SK-N-SH (cell line): ENCODE measurements around the gene SURF4.

ENCODE experiments used
- EP300 ChIP-seq, 2 experiments: IDR thresholded peaks; 2 replicates each; pipeline versions ENCODE4 v1.4.0 to v1.6.1; 2012; ENCODE audit warnings: borderline replicate concordance in 1 of 2, low read depth in 1 of 2, low read length in 1 of 2
- EZH2phosphoT487 ChIP-seq: fragments of 200-600 bp; sonication (generic); IDR thresholded peaks from 2 replicates; pipeline ENCODE4 v1.6.1; 2017; ENCODE audit warnings: low read depth, mixed run types, mild to moderate bottlenecking, antibody characterized with exemption, moderate library complexity, borderline replicate concordance
- FOSL2 ChIP-seq: IDR thresholded peaks from 2 replicates; pipeline ENCODE4 v1.4.0; 2012; ENCODE audit warnings: low read depth, mild to moderate bottlenecking, moderate library complexity, borderline replicate concordance
- RAD21 ChIP-seq: IDR thresholded peaks from 2 replicates; pipeline ENCODE4 v1.6.1; 2012; ENCODE audit warnings: mild to moderate bottlenecking, low read length
- RCOR1 ChIP-seq: fragments of 150-350 bp; IDR thresholded peaks from 2 replicates; pipeline ENCODE4 v1.6.1; 2017; ENCODE audit warnings: antibody characterized with exemption, low read length
- TEAD4 ChIP-seq: IDR thresholded peaks from 2 replicates; pipeline ENCODE4 v1.4.0; 2012; ENCODE audit warnings: mild to moderate bottlenecking, borderline replicate concordance; ENCODE audit not compliant: insufficient read depth
- TF ChIP-seq, protein P1 (sequence below): fragments of 150-350 bp; IDR thresholded peaks from 2 replicates; pipeline ENCODE4 v1.6.1; 2017; ENCODE audit warnings: antibody characterized with exemption, low read length, low read depth, borderline replicate concordance
- TF ChIP-seq, protein P2 (sequence below): IDR thresholded peaks from 2 replicates; pipeline ENCODE4 v1.6.1; 2012; ENCODE audit warnings: mild to moderate bottlenecking, low read depth, low read length, moderate library complexity
- TF ChIP-seq, protein P3 (sequence below): fragments of 200-600 bp; sonication (generic); IDR thresholded peaks from 2 replicates; pipeline ENCODE4 v1.6.1; 2017; ENCODE audit warnings: antibody characterized with exemption, mild to moderate bottlenecking, moderate library complexity
- TF ChIP-seq, protein P4 (sequence below): IDR thresholded peaks from 2 replicates; pipeline ENCODE4; 2012

DNA sequence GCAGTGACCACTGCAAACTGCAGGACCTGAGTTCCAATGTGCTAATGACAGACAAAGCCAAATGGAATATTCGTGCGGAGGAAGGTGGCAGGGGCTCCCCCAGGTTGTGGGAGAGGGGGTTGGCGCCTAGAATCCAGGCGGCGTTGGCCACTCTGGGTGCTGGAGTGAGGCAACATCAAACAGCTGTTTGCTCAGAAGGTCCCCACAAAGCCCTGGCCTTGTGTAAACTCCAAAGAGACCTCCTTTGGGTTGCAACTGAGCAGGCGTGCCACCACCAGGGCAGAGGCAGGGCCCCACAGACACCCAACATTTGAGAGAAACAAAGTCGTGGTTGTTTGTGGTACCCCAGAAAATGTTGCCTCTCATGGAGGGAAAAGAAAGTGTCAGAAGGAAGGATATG, 14.9 kb upstream of the SURF4 start:
- TF ChIP-seq, protein P1, sequence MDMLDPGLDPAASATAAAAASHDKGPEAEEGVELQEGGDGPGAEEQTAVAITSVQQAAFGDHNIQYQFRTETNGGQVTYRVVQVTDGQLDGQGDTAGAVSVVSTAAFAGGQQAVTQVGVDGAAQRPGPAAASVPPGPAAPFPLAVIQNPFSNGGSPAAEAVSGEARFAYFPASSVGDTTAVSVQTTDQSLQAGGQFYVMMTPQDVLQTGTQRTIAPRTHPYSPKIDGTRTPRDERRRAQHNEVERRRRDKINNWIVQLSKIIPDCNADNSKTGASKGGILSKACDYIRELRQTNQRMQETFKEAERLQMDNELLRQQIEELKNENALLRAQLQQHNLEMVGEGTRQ = no peak
- TF ChIP-seq, protein P2, sequence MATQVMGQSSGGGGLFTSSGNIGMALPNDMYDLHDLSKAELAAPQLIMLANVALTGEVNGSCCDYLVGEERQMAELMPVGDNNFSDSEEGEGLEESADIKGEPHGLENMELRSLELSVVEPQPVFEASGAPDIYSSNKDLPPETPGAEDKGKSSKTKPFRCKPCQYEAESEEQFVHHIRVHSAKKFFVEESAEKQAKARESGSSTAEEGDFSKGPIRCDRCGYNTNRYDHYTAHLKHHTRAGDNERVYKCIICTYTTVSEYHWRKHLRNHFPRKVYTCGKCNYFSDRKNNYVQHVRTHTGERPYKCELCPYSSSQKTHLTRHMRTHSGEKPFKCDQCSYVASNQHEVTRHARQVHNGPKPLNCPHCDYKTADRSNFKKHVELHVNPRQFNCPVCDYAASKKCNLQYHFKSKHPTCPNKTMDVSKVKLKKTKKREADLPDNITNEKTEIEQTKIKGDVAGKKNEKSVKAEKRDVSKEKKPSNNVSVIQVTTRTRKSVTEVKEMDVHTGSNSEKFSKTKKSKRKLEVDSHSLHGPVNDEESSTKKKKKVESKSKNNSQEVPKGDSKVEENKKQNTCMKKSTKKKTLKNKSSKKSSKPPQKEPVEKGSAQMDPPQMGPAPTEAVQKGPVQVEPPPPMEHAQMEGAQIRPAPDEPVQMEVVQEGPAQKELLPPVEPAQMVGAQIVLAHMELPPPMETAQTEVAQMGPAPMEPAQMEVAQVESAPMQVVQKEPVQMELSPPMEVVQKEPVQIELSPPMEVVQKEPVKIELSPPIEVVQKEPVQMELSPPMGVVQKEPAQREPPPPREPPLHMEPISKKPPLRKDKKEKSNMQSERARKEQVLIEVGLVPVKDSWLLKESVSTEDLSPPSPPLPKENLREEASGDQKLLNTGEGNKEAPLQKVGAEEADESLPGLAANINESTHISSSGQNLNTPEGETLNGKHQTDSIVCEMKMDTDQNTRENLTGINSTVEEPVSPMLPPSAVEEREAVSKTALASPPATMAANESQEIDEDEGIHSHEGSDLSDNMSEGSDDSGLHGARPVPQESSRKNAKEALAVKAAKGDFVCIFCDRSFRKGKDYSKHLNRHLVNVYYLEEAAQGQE = no peak
- TF ChIP-seq, protein P3, sequence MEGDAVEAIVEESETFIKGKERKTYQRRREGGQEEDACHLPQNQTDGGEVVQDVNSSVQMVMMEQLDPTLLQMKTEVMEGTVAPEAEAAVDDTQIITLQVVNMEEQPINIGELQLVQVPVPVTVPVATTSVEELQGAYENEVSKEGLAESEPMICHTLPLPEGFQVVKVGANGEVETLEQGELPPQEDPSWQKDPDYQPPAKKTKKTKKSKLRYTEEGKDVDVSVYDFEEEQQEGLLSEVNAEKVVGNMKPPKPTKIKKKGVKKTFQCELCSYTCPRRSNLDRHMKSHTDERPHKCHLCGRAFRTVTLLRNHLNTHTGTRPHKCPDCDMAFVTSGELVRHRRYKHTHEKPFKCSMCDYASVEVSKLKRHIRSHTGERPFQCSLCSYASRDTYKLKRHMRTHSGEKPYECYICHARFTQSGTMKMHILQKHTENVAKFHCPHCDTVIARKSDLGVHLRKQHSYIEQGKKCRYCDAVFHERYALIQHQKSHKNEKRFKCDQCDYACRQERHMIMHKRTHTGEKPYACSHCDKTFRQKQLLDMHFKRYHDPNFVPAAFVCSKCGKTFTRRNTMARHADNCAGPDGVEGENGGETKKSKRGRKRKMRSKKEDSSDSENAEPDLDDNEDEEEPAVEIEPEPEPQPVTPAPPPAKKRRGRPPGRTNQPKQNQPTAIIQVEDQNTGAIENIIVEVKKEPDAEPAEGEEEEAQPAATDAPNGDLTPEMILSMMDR = no peak
- TF ChIP-seq EP300 (IDR thresholded peaks at IDR 0.05; ENCODE audit: borderline replicate concordance in 1 of 2, low read depth in 1 of 2, low read length in 1 of 2) (no peak), RCOR1 (no peak), TEAD4 (no peak), FOSL2 (no peak), EZH2phosphoT487 (no peak), RAD21 (no peak)
- TF ChIP-seq, protein P4, sequence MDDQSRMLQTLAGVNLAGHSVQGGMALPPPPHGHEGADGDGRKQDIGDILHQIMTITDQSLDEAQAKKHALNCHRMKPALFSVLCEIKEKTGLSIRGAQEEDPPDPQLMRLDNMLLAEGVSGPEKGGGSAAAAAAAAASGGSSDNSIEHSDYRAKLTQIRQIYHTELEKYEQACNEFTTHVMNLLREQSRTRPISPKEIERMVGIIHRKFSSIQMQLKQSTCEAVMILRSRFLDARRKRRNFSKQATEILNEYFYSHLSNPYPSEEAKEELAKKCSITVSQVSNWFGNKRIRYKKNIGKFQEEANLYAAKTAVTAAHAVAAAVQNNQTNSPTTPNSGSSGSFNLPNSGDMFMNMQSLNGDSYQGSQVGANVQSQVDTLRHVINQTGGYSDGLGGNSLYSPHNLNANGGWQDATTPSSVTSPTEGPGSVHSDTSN = no peak
